ENCODE results near the gene ADCY5.
"Not testable (repeated sequence)": the region's sequence is repeated elsewhere in the genome, so short reads cannot be mapped to it uniquely, and the experiment has no call there.

The ADCY5 gene

DNA sequence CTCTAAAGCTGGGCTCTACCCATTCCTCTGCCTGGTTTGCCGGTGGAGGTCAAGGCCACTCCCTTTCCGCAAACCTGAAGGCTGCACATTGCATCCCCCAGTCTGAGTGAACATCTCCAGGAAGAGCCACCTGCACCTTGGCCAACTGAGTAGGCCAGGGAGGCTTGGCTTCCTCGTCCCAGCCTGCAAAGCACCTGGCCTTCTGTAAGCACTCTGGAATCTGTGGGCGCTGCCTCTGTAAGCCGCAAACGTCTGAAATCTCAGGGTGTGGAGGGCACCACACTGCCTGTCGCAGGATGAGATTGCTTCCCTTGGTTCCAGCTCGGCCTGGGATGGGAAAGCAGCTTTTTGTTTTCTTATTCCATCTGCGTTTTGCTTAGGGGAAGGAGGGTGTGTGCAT lies 165.8 kb downstream of the ADCY5 start:
- no peak for DNase-seq

DNA sequence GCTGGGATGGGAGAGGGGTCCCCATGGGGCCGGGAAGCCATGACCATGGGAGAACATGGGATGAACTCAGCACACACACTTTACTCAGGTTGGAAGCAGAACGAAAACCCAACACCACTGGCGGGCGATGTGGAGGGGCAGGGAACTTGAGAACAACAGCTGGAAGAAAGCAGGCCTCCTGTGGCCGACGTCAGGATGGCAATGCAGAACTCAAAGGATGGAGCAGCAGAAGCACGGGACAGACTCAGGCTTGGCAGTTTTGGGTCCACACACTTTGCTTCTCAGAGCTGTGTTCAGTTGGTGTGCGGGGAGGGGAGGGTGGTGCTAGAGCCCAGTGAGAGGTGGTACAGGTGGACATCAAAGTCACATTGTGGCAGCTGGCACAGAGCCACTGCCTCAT lies 166.4 kb downstream of the ADCY5 start:
- no peak for DNase-seq

DNA sequence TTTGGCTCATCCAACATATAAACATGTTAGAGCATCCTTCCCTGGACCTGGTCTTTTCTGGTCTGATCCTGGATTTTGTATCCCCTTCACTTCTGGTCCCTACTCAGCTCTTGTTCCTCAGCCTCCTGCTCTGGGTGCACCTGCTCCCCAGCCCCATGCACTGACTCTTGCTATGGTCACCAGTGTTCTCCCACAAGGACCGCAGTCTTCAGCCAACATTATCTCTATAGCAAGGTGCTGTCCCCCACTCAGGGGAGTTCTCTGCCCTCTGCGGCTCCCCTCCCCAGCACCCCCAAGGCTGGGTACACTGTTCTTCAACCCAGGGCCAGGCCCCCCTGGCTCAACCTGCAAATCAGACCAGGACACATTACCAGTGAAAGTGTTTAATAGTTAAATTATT lies 167.0 kb downstream of the ADCY5 start:
- DNase-seq = no peak

DNA sequence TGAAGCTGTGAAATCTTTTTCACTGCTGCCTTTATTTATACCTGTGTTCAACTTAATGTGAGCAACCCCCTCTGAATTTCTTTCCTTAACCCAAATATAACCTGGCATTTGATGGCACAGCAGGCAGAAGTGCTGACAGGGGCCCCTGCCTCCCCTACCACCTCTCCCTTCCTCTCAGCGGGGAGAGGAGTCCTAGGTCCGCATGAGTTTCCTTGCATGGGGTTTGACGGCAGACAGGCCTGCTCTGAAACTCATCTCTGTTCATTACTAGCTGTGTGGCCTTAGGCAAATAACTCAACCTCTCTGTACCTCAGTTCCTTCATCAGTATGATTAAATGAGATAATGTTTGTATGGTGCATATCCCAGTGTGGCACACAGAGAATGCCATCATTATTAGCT lies 167.5 kb downstream of the ADCY5 start:
- DNase-seq = no peak

DNA sequence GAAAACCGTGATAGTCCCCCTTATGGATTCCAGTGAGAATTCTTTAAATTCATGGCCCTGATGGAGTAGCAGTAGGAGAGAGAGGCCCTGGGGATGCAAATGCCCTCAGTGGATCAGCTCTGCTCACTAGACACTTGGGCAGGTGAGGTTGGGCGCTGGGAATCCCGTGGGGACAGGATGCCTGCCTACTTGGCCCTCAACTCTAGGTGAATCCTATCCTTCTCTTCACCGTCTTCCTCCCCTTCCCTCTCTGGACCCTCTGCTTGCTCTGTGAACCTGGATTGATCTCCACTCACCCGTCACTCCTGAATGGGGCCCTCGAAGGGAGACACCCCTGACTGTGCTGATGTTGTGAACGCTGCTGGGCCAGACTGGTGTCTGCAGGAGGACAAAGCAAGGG lies 169.8 kb downstream of the ADCY5 start:
- DNase-seq = no peak

DNA sequence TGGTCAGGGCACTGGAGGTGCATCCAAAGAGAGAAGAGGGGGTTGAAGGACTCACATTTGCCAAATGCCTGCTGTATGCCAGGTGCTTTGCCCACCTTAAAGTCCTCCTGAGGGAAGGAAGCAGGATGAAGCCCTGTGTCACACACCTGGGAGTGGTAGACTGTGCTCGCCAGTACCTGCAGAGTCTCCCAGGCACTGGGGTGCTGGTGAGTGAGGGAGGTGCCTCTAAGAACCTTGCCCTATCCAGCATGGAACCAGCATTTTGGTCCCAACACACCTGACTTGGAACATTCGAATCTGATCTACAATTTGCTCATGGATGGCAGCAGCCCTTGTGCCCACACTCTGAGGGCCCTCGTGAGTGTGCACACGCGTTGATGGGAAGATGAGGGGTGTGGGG lies 170.4 kb downstream of the ADCY5 start:
- DNase-seq = no peak

DNA sequence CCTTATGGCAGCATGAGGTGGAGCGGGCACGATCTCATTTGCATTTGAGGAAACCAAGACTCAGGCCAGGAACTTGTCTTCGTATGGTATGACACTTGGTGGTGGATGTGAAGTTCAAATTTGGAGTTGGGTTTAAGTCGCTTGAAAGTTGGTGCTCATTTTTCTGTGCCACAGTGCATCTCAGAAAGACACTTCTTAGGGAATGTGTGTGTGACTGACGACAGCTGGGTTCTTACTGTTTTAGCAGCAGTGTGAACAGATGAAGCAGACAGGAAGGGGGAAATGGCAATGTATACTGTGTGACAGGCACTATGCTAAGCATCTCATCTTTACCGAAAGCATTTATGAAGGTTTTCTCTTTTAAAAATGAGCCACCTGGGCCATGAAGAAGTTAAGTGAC lies 171.8 kb downstream of the ADCY5 start:
- no peak for DNase-seq

DNA sequence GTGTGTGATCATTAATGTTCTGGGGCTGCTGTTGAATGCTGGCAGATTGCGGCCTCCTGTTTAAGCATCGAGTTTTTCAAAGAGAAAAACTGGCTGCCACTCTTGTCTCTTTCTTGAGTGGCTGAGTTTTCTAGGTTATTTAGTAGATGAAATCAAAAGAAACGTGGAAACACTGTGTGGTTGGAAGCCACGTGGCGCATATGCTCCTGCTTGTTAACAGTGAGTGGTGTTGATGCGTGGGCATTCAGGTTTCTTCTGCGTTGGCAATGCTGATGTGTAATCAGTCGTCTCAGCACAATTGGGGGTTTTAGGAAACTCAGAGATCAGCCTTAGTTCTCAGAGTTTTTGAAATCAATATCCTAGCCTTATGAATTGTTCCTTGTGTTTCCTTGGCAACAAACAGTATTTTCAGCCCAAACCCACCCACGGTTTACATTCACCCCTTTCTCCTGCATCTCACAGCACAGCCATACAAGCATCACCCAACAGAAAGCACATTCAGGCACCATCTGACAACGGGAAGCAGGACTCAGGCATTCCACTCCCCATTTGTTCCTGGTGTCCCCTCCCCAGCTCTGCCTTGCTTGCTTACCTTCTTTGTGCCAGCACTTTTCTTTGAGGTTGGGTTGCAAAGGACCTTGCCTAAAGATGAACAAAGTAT lies 172.4 kb downstream of the ADCY5 start:
- DNase-seq = no peak

DNA sequence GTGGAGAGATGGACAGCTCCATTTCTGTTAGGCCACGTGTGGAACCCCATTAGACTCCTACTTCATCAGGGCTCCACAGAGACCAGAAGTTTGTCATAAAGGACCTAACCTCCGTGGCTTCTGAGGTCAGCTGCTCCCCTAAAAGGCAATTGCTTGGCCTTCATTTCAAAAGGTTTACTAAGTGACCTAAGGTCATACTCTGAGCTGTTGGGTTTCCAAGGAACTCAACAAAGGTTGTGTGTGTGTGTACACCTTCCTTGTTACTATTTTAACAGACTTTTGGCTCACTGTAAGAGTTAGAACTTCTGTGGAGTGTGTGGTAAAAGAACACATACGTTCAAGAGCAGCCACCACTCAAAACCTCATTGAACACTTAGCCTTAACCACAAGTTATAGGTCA lies 173.2 kb downstream of the ADCY5 start:
- no peak for DNase-seq

DNA sequence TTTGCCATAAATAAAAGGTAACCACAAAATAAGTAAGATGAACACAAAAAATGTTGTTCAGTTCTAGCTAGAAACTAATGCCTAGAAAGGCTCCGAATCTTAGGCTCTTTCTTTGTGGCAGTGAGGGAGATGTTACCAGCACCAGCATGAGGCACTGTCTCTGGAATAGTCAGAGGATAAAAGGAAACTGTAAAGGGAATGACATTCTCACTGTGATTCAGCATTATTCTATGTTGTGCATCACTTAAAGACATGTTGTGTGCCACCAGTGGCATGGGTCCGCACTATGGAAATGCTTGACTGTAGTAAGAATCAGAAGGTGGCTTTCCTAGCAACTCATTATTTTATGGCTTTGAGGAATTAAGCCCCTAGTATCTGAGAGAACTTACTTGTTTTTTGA lies 176.3 kb downstream of the ADCY5 start:
- no peak for DNase-seq

DNA sequence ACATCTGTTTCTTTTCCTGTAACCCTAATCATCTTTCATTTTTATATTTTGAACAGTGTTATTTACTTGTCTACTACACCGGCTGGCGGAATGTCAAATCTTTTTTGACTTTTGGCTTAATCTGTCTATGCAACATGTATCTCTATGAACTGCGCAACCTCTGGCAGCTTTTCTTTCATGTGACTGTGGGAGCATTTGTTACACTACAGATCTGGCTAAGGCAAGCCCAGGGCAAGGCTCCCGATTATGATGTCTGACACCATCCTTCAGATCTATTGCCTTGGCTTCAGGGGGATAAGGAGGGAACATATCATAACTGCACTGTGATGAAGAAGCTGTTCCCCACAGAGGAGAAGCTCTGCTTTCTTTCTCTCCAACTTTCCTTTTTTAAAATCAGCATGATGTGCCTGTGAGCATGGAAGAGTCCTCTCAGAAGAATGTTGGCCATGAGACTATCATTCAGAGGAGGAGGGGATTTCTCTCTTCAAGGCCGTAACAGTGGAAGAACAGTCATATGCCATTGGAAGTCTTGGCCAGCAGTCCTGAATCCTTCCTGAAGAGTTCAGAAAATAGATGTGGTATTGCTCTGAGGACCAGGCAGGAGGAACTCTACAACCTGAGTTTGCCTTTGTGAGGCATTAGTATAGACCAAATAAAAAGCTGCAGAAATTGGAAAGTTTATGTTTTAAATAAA lies 177.3 kb downstream of the ADCY5 start:
- no peak for DNase-seq

DNA sequence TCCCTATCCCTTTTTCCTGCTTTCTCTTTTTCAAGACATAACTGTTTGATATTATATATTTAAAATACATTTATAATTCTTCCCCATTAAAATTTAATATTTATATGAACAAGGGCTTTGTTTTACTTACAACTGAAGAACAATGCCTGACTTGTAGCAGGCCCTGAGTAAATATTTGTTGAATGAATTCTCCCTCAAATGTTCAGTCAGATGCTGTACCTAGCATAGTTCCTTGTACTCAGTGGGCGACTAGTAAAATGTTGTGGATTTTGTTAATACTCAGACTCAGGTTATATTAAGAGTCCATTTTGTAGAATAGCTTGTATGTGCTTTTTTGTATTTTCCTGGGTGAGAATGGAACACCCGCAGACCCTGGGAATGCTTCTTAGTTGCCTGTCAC lies 178.1 kb downstream of the ADCY5 start:
- DNase-seq = no peak

DNA sequence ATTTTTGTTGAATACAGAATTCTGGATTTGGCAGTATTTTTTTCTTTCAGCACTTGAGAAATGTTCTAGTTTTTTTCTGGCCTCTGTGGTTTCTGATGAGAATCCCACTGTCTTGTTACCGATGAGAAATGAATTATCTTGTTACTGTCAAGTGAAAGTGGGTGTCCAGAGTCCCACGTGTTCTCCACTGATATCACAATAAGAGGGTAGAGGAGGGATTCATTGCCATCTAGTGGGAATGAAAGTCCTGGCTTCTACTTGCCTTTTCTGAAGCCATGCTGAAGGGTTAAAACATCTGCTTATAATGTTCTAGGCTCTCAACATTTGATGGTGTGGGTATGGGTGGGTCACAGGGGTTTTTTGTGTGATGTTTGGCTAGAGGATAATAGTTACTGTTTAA lies 181.1 kb downstream of the ADCY5 start:
- no peak for DNase-seq

DNA sequence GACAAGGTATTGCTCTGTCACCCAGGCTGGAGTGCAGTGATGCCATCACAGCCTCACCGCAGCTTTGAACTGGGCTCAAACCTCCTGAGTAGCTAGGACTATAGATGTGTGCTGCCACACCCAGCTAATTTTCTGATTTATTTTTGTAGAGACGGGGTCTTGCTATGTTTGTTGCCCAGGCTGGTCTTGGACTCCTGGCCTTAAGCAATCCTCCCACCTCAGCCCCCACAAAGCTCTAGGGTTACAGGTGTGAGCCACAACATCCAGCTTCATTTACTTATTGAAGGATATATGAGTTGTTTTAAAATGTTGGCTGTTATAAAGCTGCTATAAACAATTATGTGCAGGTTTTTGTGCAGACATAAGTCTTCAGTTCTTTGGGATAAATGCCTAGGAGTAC lies 184.9 kb downstream of the ADCY5 start:
- DNase-seq = no peak

DNA sequence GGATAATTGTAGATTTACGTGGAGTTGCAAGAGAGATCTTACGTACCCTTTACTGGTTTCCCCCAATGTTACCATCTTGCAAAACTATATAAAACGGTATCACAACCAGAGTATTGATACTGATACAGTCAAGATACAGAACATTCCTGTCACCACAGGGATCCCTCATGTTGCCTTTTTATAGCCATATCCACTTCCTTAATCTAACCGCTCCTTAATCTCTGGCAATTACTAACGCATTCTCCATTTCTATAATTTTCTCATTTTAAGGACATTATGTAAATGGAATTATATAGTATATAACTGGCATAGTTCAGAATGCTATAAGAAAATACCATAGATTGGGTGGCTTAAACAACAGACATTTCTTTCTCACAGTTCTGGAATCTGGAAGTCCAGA lies 186.0 kb downstream of the ADCY5 start:
- DNase-seq = no peak

DNA sequence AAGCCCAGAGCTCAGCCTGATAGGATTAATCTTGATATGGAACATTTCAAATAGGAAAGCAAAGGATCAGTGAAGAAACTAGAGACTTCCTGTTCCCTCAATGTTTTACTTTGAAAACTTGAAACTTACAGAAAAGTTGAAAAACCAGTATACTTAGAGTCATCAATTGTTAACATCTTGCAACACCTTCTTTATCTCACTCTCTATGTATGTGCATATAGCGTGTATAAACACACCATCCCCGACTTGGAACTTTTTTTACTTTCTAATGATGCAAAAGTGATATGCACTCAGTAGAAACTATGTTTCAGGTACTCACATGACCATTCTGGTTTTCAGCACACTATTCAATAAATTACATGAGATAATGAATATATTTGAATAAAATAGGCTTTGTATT lies 186.7 kb downstream of the ADCY5 start:
- DNase-seq = no peak

DNA sequence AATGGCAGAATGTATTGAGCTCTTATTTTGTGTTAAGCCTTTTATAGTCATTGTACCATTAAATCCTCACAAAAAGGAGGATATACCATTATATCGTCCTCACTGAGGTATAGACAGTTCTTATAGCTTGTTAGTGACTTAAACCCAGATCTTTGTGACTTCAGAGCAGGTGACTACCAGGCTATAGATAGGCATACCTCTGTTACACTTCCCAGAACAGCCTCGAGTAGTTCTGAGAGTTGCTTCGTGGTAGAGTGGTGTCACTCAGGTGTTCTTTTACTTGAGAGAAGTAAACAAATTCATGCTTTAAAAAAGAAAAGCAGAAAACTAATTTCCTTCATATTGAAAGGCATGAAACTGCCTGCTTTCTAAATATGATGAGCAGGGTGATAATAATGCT lies 187.2 kb downstream of the ADCY5 start:
- no peak for DNase-seq

DNA sequence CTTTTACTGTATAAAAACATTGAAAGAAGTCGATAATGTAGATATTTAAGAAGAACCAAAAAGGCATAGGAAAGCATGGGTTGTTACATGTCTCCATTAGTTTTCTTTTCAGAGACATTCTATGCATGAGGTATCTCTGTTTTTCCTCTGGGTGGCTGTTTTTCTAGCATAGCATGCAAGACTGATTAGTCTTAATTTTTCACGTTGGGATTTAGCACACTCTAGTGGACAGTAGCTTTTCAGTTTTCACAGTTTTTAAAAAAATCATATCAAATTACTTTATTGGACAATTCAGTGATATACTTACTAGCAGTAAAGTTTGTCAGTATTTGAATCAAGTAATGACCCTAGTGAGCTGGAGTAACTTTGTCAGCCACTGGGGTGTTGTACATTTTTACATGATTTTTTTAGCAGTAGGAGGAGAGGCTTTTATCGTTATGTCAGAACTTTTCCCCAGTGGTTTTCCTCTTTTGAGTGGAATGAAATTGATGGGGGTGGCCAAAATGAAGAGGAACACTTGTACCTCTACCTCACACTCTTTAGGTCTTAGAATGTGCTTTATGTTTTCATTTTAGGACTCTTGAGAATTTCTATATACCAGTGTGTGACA lies 190.0 kb downstream of the ADCY5 start:
- no peak for DNase-seq

DNA sequence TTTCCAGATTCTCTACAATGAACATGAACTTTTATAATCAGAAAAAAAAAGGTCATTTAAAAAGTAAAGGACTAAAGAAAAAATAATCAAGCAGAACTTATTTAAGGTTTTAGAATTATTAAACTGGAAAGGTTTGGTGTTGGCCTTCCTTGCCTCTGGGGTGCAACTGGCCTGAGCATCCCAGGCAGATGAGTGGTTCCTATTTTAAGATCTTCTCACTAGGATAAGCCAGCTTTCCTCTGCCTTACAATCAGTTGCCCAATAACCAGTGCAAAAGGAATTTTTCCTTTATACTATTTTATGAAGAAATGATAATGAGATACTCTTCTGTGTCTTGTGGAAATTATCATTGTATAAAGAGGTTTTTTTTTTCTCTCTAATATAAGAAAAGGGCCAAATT lies 190.5 kb downstream of the ADCY5 start:
- DNase-seq = no peak

DNA sequence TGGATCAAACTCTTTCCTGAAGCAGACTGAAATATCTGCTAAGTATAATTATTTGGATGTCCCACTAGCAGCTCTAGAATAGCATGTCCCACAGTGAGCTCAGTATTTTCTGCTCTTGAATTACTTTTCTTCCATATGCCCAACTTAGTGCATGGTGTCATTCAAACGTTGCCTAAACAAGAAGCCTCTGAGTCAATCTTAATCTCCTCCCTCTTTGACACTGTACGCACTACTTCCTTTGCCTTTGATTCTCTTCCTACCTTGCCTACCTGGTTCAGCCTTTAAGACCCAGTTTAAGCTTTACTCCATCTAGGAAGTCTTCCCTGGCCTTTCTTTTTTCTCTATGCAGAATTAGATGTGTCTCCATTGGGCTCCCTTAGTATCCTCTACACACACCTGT lies 192.6 kb downstream of the ADCY5 start:
- DNase-seq = no peak

DNA sequence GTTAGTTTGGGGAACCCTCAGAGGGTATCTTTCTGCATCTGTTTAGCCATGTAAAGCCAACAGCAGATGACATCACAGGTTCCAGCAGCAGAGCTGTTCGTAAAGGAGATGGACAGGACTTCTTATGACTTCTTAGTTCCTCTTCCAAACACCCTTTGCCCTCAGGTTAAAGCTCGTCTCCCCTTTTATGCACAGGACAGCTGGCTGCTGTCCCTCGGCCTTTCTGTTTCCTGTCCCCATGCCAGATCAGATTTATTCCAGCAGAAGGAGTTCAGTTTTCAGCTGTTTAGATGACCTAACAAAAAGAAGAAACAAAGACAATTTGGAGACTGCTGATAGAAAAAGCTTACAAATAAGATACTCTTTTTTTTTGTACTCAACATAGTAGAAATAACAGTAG lies 202.0 kb downstream of the ADCY5 start:
- no peak for DNase-seq

DNA sequence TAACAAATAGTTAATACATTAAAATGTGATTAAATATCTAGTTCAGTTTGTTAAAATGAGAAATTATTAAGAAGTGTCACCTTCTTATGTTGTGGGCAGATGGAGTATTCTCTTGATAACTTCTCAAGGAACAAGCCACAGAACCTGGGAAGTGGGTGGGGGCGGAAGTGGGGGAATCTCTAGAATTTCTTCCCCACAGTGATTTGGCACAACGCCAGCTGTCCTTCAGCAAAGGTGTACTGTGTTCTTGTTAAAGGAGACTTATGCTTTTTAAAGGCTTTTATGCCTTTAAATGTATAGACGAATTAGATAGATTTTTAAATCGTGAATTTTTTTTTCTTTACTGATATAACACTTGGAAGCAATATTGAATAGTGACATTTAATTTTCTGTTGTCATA lies 204.8 kb downstream of the ADCY5 start:
- DNase-seq = no peak

DNA sequence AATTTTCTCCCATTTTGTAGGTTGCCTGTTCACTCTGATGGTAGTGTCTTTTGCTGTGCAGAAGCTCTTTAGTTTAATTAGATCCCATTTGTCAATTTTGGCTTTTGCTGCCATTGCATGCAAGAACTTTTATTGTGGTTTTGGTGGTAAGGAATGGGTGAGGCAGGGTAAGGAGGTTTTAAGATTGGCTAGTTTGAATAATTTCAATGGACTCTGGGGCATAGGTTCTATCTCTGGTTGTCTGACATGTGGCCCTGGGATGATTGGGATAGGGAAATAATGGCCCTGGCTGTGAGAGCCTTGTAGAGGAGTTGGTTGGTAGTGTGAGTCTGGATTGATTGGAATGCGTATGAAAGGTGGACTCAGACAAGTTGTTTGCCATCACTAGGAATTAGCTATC lies 209.1 kb downstream of the ADCY5 start:
- DNase-seq = no peak

DNA sequence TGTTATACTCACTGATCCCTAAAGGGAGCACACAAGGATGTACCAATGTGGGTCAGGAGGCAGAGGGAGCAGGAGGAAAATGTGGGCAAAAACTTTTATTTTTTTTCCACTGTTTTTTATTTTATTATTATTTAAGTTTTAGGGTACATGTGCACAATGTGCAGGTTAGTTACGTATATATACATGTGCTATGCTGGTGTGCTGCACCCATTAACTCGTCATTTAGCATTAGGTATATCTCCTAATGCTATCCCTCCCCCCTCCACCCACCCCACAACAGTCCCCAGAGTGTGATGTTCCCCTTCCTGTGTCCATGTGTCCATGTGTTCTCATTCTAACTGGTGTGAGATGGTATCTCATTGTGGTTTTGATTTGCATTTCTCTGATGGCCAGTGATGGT lies 209.7 kb downstream of the ADCY5 start:
- not testable (repeated sequence) for DNase-seq

DNA sequence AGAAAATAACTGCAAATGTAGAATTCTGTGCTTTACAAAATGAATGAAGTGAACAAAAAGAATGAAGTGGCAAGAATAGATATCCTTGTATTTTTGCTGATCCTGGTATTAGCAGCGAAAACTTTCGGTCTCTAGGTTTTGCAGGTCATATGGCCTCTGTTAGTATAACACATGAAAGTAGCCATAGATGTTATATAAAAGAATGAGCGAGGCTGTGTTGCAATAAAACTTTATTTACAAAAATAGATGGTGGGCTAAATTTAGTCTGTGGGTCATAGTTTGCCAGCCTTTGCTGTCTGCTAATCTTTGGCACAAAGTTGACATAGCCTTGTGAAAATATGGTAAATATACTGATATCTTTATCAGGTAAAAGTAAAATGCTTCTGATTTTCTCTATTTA lies 212.0 kb downstream of the ADCY5 start:
- no peak for DNase-seq
